Mucosa of stomach (tissue), 1 donor: Measurements from ENCODE around the gene ZNF296.
A peak's percentile ranks its signal among the peaks of the same experiment; 100 is the strongest.
"Not testable (repeated sequence)": the region's sequence is repeated elsewhere in the genome, so short reads cannot be mapped to it uniquely, and the experiment has no call there.

ENCODE experiments used
- H3K27me3 ChIP-seq: one replicate; pipeline ENCODE4 v1.7.0; 2013; ENCODE audit warnings: mild to moderate bottlenecking, low read length; ENCODE audit not compliant: control insufficient read depth, insufficient read depth
- H3K36me3 ChIP-seq: one replicate; pipeline ENCODE4 v1.7.0; 2013; ENCODE audit warnings: low read length; ENCODE audit not compliant: control insufficient read depth, insufficient read depth
- H3K4me1 ChIP-seq: one replicate; pipeline ENCODE4 v1.7.0; 2013; ENCODE audit warnings: mild to moderate bottlenecking, low read length; ENCODE audit not compliant: control insufficient read depth, insufficient read depth
- H3K4me3 ChIP-seq: one replicate; pipeline ENCODE4 v1.7.0; 2013; ENCODE audit warnings: low read length
- H3K9ac ChIP-seq: one replicate; pipeline ENCODE4 v1.7.0; 2013; ENCODE audit warnings: mild to moderate bottlenecking, low read length, moderate library complexity
- H3K9me3 ChIP-seq: one replicate; pipeline ENCODE4 v1.7.0; 2013; ENCODE audit warnings: mild to moderate bottlenecking, low read length, moderate library complexity; ENCODE audit not compliant: control insufficient read depth
- donor health status: Pancreatic carcinoma.

The ZNF296 gene

DNA sequence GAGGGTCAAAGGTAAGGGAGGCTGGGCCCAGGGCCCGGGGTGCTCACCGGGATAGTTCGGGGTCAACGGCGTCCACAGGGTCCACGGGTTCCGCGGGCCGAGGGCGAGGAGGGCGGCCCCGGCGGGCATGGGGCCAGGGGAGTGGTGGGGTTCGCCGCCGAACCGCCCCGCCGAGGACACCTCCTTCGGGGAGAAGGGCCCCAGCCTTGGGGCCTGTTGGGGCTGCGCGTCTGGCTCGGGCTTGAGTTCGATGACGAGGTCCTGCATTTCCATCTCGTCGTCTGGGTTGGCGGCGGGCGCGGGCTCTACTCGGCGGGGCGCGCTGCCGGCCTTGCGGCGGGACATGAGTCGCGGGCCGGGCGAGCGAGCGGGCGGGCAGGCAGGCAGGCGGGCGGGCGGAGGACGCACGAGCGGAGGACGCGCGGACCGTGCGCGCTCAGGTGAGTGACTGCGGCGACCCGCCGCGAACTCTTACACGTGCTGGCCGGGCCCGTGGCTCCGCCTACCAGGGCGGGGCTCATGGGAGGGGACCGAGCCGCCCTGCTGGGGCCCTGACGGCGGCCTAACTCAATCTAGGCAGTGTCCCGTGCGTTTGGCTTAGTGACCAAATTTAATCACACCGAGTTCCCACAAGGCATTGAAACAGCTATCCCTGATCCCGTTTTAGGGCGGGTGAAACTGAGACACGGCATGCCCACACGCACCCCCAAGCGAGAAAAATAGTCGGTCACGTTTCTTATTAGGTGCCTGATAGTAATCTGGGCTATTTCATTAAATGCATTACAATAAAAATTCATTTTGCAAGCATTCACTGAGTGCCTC is at the start of gene ZNF296:
Gene ZNF296 (minus strand): TSS at position 450 of the 822 bp plus-strand sequence. CDS start 105 bp downstream, at position 345.
- Histone ChIP-seq H3K9ac (peak within 1 kb of the TSS; percentile 64), H3K9me3 (no peaks in the 10 kb centered on the region), H3K36me3 (no peaks in the 10 kb centered on the region), H3K27me3 (no peaks in the 10 kb centered on the region), H3K4me3 (peak within 1 kb of the TSS; percentile 56), H3K4me1 (peaks cover 43% of the 10 kb centered on the region)

DNA sequence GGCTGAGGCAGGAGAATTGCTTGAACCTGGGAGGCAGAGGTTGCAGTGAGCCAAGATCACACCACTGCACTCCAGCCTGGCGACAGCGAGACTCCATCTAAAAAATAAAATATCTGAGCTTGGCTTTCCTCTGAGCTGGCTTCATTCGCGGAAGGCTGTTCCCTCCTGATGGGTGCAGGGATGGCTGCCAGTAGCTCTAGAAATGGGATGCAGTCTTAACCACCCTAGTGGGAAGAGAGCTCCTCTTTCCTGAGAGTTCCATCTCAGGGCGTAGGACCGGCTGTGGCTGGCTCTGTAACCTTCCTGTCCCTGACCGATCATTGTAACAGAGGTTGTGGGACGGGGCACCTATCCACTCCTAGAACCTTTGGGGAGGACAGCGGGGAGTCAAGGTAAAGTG is 49.1 kb upstream of the ZNF296 start:
- Histone ChIP-seq H3K4me1 (peaks cover 45% of the 10 kb centered on the region), H3K27me3 (no peaks in the 10 kb centered on the region), H3K9me3 (no peaks in the 10 kb centered on the region), H3K9ac (no peak overlapping the region), H3K36me3 (no peaks in the 10 kb centered on the region), H3K4me3 (no peak overlapping the region)

GRCh38 chr19:45124021-45124420 is 47.7 kb upstream of the ZNF296 start:
- Histone ChIP-seq H3K4me1 (peaks cover 54% of the 10 kb centered on the region), H3K9me3 (no peaks in the 10 kb centered on the region), H3K36me3 (no peaks in the 10 kb centered on the region), H3K4me3 (no peak overlapping the region), H3K9ac (peak overlapping the region; percentile 27), H3K27me3 (no peaks in the 10 kb centered on the region)

DNA sequence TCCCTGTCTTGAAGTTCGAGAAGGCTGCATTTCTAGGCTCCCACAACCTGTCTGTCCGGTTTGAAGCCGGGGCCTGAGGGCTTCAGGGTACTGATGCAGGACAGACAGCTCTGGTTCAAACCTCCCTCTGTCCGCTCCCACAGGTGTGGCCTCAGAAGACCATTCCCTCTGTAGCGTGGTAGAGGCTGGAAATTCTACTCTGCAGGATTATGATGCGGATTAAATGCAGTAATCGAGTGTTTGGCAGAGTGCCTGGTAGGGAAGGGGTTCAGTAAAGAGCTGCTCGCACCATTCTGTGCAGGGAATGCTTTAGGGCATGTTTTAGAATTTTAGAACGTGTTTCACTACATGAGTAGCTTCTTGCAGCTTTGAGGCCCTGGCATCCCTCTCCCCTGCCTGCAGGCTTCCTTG is 47.2 kb upstream of the ZNF296 start:
- Histone ChIP-seq H3K4me1 (peaks cover 59% of the 10 kb centered on the region), H3K27me3 (no peaks in the 10 kb centered on the region), H3K4me3 (no peak overlapping the region), H3K9me3 (no peaks in the 10 kb centered on the region), H3K9ac (no peak overlapping the region), H3K36me3 (no peaks in the 10 kb centered on the region)

DNA sequence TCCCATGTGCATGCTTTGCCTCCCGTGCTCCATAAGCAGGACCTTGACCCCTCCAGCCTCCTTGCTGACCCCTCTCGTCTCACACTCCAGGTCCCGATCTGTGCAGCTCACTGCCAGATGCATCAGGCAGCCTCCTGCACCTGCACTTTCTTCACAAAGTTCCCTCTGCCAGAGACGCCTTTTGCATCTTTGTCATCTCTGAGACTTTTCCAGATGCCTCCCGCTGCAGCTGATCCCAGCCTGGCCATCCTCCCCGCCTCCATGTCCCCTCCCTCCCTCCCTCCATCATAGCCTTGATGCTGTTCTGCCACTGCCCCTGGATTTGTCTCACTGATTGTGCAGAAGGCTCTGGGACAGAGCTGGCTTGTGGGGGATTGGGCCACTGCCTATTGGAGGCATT is 46.6 kb upstream of the ZNF296 start:
- H3K9ac ChIP-seq, result no peak overlapping the region

GRCh38 chr19:45121827-45122345 is 45.6 kb upstream of the ZNF296 start:
- Histone ChIP-seq H3K27me3 (no peaks in the 10 kb centered on the region), H3K36me3 (no peaks in the 10 kb centered on the region), H3K4me3 (no peak overlapping the region), H3K4me1 (peaks cover 73% of the 10 kb centered on the region), H3K9me3 (no peaks in the 10 kb centered on the region), H3K9ac (no peak overlapping the region)

More for the DNA sequence above, 46.6 kb upstream of the ZNF296 start:
- Histone ChIP-seq H3K4me3 (no peak overlapping the region), H3K9me3 (no peaks in the 10 kb centered on the region), H3K36me3 (no peaks in the 10 kb centered on the region), H3K27me3 (no peaks in the 10 kb centered on the region), H3K4me1 (peaks cover 65% of the 10 kb centered on the region)

GRCh38 chr19:45119582-45119981 is 43.3 kb upstream of the ZNF296 start:
- H3K36me3 ChIP-seq, result no peaks in the 10 kb centered on the region
- H3K27me3 ChIP-seq, result no peaks in the 10 kb centered on the region
- H3K9me3 ChIP-seq, result no peaks in the 10 kb centered on the region
- no peak overlapping the region for H3K4me3 ChIP-seq
- peaks cover 80% of the 10 kb centered on the region for H3K4me1 ChIP-seq
- H3K9ac ChIP-seq, result no peak overlapping the region

- H3K36me3 ChIP-seq, H3K9me3 ChIP-seq, H3K4me3 ChIP-seq, H3K27me3 ChIP-seq: not testable (repeated sequence)
- Histone ChIP-seq H3K4me1 (peaks cover 82% of the 10 kb centered on the region), H3K9ac (peak overlapping the region; percentile 8)
Observed at GRCh38 chr19:45118591-45119355, 42.5 kb upstream of the ZNF296 start.

GRCh38 chr19:45118106-45118505 is 41.8 kb upstream of the ZNF296 start:
- no peaks in the 10 kb centered on the region for H3K36me3 ChIP-seq
- peak overlapping the region; percentile 8 for H3K9ac ChIP-seq
- H3K4me1 ChIP-seq, result peaks cover 82% of the 10 kb centered on the region
- H3K27me3 ChIP-seq, result no peaks in the 10 kb centered on the region
- H3K4me3 ChIP-seq, result no peak overlapping the region
- no peaks in the 10 kb centered on the region for H3K9me3 ChIP-seq

DNA sequence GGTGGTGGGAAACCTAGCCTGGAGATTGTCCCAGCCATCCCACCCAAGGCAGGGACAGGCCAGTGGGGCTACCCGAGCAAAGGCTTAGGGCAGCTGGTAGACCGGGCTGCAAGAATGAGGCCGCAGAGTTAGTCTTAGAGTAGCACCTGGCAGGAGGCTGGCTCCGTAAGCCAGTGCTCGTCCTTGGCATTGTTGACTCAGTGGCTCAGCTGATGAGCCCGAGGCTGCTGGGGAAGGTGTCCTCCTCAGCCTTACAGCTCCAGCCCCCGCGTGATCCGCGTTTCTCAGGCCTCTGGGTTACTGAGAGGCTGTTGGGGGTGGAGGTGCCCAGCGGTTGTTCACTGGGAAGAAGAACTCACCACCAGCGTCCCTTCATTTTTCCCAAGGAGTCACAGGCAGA is 41.4 kb upstream of the ZNF296 start:
- Histone ChIP-seq H3K9me3 (no peaks in the 10 kb centered on the region), H3K36me3 (no peaks in the 10 kb centered on the region), H3K27me3 (no peaks in the 10 kb centered on the region), H3K4me3 (no peak overlapping the region), H3K4me1 (peaks cover 84% of the 10 kb centered on the region), H3K9ac (peak overlapping the region; percentile 1)

GRCh38 chr19:45117167-45117594 is 40.9 kb upstream of the ZNF296 start:
- Histone ChIP-seq H3K9ac (no peak overlapping the region), H3K4me1 (peaks cover 84% of the 10 kb centered on the region), H3K4me3 (no peak overlapping the region)

More at GRCh38 chr19:45117167-45117594, 40.9 kb upstream of the ZNF296 start:
- Histone ChIP-seq H3K36me3 (no peaks in the 10 kb centered on the region), H3K9me3 (no peaks in the 10 kb centered on the region), H3K27me3 (no peaks in the 10 kb centered on the region)
